Glutamatergic neuron (in vitro differentiated cells): ENCODE measurements around the gene SPO11. TPM values are rescaled to one million over a fixed set of nuclear protein-coding genes. Genes with fewer than 3 reads are reported as not detected.
"Not testable (repeated sequence)": the region's sequence is repeated elsewhere in the genome, so short reads cannot be mapped to it uniquely, and the experiment has no call there.

Experiments used
- DNase-seq: peaks from one replicate; pipeline ENCODE4 v3.0.0; 2022
- H3K27ac Mint-ChIP-seq: one replicate; pipeline ENCODE4 v1.8.0; 2020; ENCODE audit warnings: mild to moderate bottlenecking, mixed read lengths, inconsistent platforms; ENCODE audit not compliant: unreplicated experiment
- H3K27me3 Mint-ChIP-seq: one replicate; pipeline ENCODE4 v1.8.0; 2020; ENCODE audit warnings: mild to moderate bottlenecking, moderate library complexity, mixed read lengths, inconsistent platforms; ENCODE audit not compliant: unreplicated experiment
- H3K36me3 Mint-ChIP-seq: one replicate; pipeline ENCODE4 v1.8.0; 2020; ENCODE audit warnings: mild to moderate bottlenecking, mixed read lengths, inconsistent platforms; ENCODE audit not compliant: unreplicated experiment
- H3K4me1 Mint-ChIP-seq: one replicate; pipeline ENCODE4 v1.8.0; 2020; ENCODE audit warnings: mild to moderate bottlenecking, low read depth, mixed read lengths, inconsistent platforms; ENCODE audit not compliant: unreplicated experiment
- H3K4me3 Mint-ChIP-seq: one replicate; pipeline ENCODE4 v1.8.0; 2020; ENCODE audit warnings: mild to moderate bottlenecking, mixed read lengths, inconsistent platforms; ENCODE audit not compliant: unreplicated experiment
- H3K9me3 Mint-ChIP-seq: one replicate; pipeline ENCODE4 v1.8.0; 2020; ENCODE audit warnings: mild to moderate bottlenecking, moderate library complexity, mixed read lengths, inconsistent platforms; ENCODE audit not compliant: unreplicated experiment
- total RNA-seq: library from RNA; stranded (reverse); fragmentation: NEBNext Ultra II Directional; extraction: Animal tissue kit (Norgen Biotek cat#: 25700); gene quantifications from one replicate; pipeline ENCODE4 v1.2.1, GENCODE V29; 2021; ENCODE audit not compliant: unreplicated experiment
- TF ChIP-seq, protein P1 (sequence below): fragments of 200-600 bp; sonication (generic); IDR thresholded peaks from one replicate; pipeline ENCODE4 v1.5.0; 2021; ENCODE audit not compliant: partially characterized antibody, unreplicated experiment

The SPO11 gene
- total RNA-seq, 1 donor from 2014 or later, result not detected

DNA sequence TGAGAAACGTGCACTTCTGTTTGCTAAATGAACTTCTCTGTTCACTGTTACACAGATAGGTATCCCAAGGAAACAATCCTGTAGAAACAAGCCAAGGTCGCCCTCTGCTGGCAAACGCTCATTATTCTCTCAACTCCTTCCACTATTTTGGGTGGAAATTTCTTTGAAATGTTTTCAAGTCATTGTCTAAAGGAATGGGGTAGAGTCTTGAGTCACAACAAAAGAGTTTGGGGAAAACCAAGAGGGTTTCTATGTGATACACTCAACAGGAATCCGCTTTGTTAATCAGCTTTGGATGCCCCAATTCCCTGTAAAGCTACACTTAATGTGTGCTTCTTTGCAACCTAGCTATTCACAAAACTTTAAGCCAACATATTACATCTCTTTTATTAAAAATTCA is 16.9 kb downstream of the SPO11 start:
- no peak overlapping the region for H3K27ac Mint-ChIP-seq
- TF ChIP-seq, protein P1, sequence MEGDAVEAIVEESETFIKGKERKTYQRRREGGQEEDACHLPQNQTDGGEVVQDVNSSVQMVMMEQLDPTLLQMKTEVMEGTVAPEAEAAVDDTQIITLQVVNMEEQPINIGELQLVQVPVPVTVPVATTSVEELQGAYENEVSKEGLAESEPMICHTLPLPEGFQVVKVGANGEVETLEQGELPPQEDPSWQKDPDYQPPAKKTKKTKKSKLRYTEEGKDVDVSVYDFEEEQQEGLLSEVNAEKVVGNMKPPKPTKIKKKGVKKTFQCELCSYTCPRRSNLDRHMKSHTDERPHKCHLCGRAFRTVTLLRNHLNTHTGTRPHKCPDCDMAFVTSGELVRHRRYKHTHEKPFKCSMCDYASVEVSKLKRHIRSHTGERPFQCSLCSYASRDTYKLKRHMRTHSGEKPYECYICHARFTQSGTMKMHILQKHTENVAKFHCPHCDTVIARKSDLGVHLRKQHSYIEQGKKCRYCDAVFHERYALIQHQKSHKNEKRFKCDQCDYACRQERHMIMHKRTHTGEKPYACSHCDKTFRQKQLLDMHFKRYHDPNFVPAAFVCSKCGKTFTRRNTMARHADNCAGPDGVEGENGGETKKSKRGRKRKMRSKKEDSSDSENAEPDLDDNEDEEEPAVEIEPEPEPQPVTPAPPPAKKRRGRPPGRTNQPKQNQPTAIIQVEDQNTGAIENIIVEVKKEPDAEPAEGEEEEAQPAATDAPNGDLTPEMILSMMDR, result peak; percentile 76
- H3K36me3 Mint-ChIP-seq, result no peaks in the 10 kb centered on the region
- H3K9me3 Mint-ChIP-seq, result peaks cover 5% of the 10 kb centered on the region
- peak; percentile 83 for DNase-seq
- H3K27me3 Mint-ChIP-seq, result no peaks in the 10 kb centered on the region
- H3K4me1 Mint-ChIP-seq, result peaks cover 1% of the 10 kb centered on the region
- H3K4me3 Mint-ChIP-seq, result no peak overlapping the region

DNA sequence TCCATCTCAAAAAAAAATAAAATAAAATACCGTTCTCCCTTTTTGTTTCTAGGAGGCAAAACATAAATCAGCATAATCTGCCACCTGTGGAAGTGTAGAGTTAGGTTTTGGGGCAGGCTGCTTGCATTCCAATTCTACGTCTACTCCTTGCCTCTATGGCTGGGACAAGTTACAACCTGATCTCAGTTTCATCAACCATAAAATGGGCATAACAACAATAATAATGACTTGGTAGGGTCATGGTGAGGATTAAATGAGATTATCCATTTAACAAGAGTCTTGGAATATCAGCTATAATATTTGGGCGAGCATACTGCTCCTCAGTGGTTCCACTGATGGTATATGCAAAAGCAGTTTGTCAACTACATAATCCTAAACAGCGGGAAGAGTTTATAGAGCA is 17.8 kb downstream of the SPO11 start:
- H3K9me3 Mint-ChIP-seq, result peaks cover 7% of the 10 kb centered on the region
- DNase-seq, result no peak
- H3K27ac Mint-ChIP-seq, result no peak overlapping the region
- H3K4me3 Mint-ChIP-seq, result no peak overlapping the region
- TF ChIP-seq, protein P1, result no peak
- peaks cover 6% of the 10 kb centered on the region for H3K4me1 Mint-ChIP-seq
- H3K36me3 Mint-ChIP-seq, result no peaks in the 10 kb centered on the region
- peaks cover 4% of the 10 kb centered on the region for H3K27me3 Mint-ChIP-seq

DNA sequence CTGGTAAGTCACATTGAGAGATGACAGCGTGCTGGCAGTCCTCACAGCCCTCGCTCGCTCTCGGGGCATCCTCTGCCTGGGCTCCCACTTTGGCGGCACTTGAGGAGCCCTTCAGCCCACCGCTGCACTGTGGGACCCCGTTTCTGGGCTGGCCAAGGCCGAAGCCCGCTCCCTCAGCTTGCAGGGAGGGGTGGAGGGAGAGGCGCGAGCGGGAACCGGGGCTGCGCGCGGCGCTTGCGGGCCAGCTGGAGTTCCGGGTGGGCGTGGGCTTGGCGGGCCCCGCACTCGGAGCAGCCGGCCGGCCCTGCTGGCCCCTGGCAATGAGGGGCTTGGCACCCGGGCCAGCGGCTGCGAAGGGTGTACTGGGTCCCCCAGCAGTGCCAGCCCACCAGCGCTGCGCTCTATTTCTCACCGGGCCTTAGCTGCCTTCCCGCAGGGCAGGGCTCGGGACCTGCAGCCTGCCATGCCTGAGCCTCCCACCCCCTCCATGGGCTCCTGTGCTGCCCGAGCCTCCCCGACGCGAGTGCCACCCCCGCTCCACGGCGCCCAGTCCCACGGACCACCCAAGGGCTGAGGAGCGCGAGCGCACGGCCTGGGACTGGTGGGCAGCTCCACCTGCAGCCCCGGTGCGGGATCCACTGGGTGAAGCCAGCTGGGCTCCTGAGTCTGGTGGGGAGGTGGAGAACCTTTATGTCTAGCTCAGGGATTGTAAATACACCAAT is 18.8 kb downstream of the SPO11 start:
- H3K4me3 Mint-ChIP-seq, H3K27ac Mint-ChIP-seq, H3K4me1 Mint-ChIP-seq, H3K36me3 Mint-ChIP-seq, H3K9me3 Mint-ChIP-seq, DNase-seq, H3K27me3 Mint-ChIP-seq: not testable (repeated sequence)

DNA sequence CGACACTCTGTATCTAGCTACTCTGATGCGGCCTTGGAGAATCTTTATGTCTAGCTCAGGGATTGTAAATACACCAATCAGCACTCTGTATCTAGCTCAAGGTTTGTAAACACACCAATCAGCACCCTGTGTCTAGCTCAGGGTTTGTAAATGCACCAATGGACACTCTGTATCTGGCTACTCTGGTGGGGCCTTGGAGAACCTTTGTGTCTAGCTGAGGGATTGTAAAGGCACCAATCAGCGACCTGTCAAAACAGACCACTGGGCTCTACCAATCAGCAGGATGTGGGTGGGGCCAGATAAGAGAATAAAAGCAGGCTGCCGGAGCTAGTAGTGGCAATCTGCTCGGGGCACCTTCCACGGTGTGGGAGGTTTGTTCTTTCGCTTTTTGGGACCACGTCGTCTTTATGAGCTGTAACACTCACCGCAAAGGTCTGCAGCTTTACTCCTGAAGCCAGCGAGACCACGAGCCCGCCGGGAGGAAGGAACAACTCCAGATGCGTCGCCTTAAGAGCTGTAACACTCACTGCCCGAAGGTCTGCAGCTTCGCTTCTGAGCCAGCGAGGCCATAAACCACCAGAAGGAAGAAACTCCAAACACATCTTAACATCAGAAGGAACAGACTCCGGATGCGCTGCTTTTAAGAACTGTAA is 19.4 kb downstream of the SPO11 start:
- H3K27me3 Mint-ChIP-seq, H3K9me3 Mint-ChIP-seq, H3K36me3 Mint-ChIP-seq, H3K4me1 Mint-ChIP-seq, H3K27ac Mint-ChIP-seq, H3K4me3 Mint-ChIP-seq, DNase-seq: not testable (repeated sequence)

DNA sequence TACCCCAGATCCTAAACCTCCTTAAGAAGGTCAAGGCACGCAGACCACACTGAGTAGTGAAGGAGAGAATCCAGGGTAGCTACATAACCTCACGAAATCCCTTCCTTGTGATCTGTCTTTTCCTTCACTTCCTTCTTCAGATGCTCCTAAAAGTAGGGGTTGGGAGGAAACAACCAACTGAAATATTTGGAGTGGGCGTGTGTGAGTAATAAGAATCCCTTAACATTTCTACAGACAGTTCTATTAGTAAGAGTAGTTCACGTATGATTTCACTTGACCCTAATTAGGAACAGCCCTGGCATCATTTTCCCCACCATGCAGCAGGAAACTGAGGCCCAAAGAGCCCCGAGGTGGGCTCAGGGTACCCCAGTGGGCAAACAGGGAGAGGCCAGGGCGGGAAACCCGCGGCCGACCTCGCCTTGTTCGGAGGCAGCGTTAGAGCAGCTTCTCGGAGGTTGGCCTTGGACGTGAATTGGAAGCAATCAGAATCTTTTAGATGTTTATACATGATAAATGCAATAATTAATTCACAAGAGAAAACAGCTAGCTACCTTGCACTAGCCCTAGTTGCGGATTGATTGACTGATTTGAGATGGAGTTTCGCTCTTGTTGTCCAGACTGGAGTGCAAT is 20.6 kb downstream of the SPO11 start:
- H3K27me3 Mint-ChIP-seq, result peaks cover 4% of the 10 kb centered on the region
- peaks cover 7% of the 10 kb centered on the region for H3K9me3 Mint-ChIP-seq
- H3K36me3 Mint-ChIP-seq, result no peaks in the 10 kb centered on the region
- peaks cover 6% of the 10 kb centered on the region for H3K4me1 Mint-ChIP-seq
- TF ChIP-seq, protein P1, result no peak
- peak overlapping the region; percentile 38 for H3K4me3 Mint-ChIP-seq
- DNase-seq, result no peak
- H3K27ac Mint-ChIP-seq, result no peak overlapping the region

DNA sequence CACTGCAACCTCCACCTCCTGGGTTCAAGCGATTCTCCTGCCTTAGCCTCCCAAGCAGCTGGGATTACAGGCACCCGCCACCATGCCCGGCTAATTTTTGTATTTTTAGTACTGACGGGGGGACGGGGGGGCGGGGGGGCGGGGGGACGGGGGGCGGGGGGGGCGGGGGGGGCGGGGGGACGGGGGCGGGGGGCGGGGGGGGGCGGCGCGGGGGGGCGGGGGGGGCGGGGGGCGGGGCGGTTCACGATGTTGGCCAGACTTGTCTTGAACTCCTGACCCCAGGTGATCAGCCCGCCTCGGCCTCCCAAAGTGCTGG is 21.1 kb downstream of the SPO11 start:
- H3K27ac Mint-ChIP-seq, H3K27me3 Mint-ChIP-seq, DNase-seq, H3K36me3 Mint-ChIP-seq, H3K9me3 Mint-ChIP-seq, H3K4me1 Mint-ChIP-seq: not testable (repeated sequence)
- peak overlapping the region; percentile 95 for H3K4me3 Mint-ChIP-seq
